Ishikawa (cell line): ENCODE results near the gene CHRNA1.

ENCODE experiments used
- CREB1 ChIP-seq: IDR thresholded peaks from 2 replicates; pipeline ENCODE4 v1.6.1; 2012; ENCODE audit warnings: low read depth
- EP300 ChIP-seq: IDR thresholded peaks from 2 replicates; pipeline ENCODE4 v1.6.1; 2012; ENCODE audit warnings: borderline replicate concordance
- FOXM1 ChIP-seq: IDR thresholded peaks from 2 replicates; pipeline ENCODE4 v1.6.1; 2012; ENCODE audit warnings: low read depth, borderline replicate concordance
- NFIC ChIP-seq: IDR thresholded peaks from 2 replicates; pipeline ENCODE4 v1.6.1; 2012
- RAD21 ChIP-seq: IDR thresholded peaks from 2 replicates; pipeline ENCODE4 v1.6.1; 2012; ENCODE audit warnings: low read depth
- TAF1 ChIP-seq: IDR thresholded peaks from 2 replicates; pipeline ENCODE4 v1.6.1; 2012; ENCODE audit warnings: low read depth, mild to moderate bottlenecking
- TCF12 ChIP-seq: IDR thresholded peaks from 2 replicates; pipeline ENCODE4 v1.6.1; 2012; ENCODE audit warnings: low read depth
- TEAD4 ChIP-seq: IDR thresholded peaks from 2 replicates; pipeline ENCODE4 v1.6.1; 2012
- YY1 ChIP-seq: IDR thresholded peaks from 2 replicates; pipeline ENCODE4 v1.6.1; 2012; ENCODE audit warnings: low read depth
- ZBTB7A ChIP-seq: IDR thresholded peaks from 2 replicates; pipeline ENCODE4 v1.6.1; 2012; ENCODE audit warnings: low read depth
- TF ChIP-seq, protein P1 (sequence below): IDR thresholded peaks from 2 replicates; pipeline ENCODE4 v1.6.1; 2012; ENCODE audit warnings: low read depth, mild to moderate bottlenecking
- TF ChIP-seq, protein P2 (sequence below): IDR thresholded peaks from 2 replicates; pipeline ENCODE4 v1.6.1; 2012

DNA sequence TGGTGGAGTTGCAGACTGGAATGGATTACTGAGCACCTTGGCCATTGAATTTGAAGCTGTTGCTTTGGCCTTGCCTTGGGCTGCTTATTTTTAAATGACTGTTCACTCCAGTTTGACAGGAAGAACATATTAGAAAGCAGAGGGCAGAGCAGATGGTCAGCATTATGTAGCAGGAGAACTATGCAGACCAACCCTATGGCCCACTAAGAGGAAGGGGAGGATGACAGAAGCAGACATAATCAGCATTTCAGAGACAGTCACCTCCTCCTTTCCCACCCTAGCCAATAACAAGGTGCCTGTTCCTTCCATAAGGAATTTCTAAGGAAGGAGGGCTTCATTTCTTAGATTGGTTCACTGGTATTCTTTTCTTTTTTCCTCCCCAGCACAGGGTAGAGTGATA, 2.4 kb downstream of the CHRNA1 start:
- TF ChIP-seq, protein P1, sequence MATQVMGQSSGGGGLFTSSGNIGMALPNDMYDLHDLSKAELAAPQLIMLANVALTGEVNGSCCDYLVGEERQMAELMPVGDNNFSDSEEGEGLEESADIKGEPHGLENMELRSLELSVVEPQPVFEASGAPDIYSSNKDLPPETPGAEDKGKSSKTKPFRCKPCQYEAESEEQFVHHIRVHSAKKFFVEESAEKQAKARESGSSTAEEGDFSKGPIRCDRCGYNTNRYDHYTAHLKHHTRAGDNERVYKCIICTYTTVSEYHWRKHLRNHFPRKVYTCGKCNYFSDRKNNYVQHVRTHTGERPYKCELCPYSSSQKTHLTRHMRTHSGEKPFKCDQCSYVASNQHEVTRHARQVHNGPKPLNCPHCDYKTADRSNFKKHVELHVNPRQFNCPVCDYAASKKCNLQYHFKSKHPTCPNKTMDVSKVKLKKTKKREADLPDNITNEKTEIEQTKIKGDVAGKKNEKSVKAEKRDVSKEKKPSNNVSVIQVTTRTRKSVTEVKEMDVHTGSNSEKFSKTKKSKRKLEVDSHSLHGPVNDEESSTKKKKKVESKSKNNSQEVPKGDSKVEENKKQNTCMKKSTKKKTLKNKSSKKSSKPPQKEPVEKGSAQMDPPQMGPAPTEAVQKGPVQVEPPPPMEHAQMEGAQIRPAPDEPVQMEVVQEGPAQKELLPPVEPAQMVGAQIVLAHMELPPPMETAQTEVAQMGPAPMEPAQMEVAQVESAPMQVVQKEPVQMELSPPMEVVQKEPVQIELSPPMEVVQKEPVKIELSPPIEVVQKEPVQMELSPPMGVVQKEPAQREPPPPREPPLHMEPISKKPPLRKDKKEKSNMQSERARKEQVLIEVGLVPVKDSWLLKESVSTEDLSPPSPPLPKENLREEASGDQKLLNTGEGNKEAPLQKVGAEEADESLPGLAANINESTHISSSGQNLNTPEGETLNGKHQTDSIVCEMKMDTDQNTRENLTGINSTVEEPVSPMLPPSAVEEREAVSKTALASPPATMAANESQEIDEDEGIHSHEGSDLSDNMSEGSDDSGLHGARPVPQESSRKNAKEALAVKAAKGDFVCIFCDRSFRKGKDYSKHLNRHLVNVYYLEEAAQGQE = no peak
- no peak for TF ChIP-seq YY1
- TF ChIP-seq EP300 = no peak
- TF ChIP-seq, protein P2, sequence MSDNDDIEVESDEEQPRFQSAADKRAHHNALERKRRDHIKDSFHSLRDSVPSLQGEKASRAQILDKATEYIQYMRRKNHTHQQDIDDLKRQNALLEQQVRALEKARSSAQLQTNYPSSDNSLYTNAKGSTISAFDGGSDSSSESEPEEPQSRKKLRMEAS = no peak
- TF ChIP-seq NFIC = no peak
- TF ChIP-seq RAD21 = no peak
- TF ChIP-seq ZBTB7A = no peak
- no peak for TF ChIP-seq TEAD4
- TF ChIP-seq TAF1 = no peak
- no peak for TF ChIP-seq FOXM1
- no peak for TF ChIP-seq CREB1
- no peak for TF ChIP-seq TCF12
